GM23248 (cell line): ENCODE measurements around the gene HES4. TPM values are rescaled to one million over a fixed set of nuclear protein-coding genes. Genes with fewer than 3 reads are reported as not detected.

Experiments
- DNase-seq: peaks from one replicate; pipeline ENCODE4 v3.0.0-alpha.2; 2015
- H2AFZ ChIP-seq: fragments of 200-600 bp; sonication (generic); 2 replicates; pipeline ENCODE4 v1.6.1; 2016; ENCODE audit warnings: antibody characterized with exemption
- H3F3A ChIP-seq: fragments of 200-600 bp; sonication (generic); 2 replicates; pipeline ENCODE4 v1.6.1; 2016; ENCODE audit warnings: mild to moderate bottlenecking, antibody characterized with exemption, mixed run types; ENCODE audit not compliant: insufficient read depth
- H3K27ac ChIP-seq: fragments of 200-600 bp; sonication (generic); 2 replicates; pipeline ENCODE4 v1.5.1; 2016; ENCODE audit warnings: mild to moderate bottlenecking
- H3K27me3 ChIP-seq: fragments of 200-600 bp; sonication (generic); replicated peaks from 2 replicates; pipeline ENCODE4 v1.6.1; 2016; ENCODE audit warnings: mild to moderate bottlenecking; ENCODE audit not compliant: insufficient read depth
- H3K36me3 ChIP-seq: fragments of 200-600 bp; sonication (generic); 2 replicates; pipeline ENCODE4 v1.6.1; 2016; ENCODE audit warnings: low read depth, mild to moderate bottlenecking
- H3K4me1 ChIP-seq: fragments of 200-600 bp; sonication (generic); 2 replicates; pipeline ENCODE4 v1.6.1; 2016; ENCODE audit warnings: mild to moderate bottlenecking; ENCODE audit not compliant: insufficient read depth
- H3K4me2 ChIP-seq: fragments of 200-600 bp; sonication (generic); one replicate; pipeline ENCODE4 v1.6.1; 2016; ENCODE audit warnings: mild to moderate bottlenecking; ENCODE audit not compliant: unreplicated experiment
- H3K4me3 ChIP-seq: fragments of 200-600 bp; sonication (generic); 2 replicates; pipeline ENCODE4 v1.5.1; 2016; ENCODE audit warnings: mild to moderate bottlenecking
- H3K79me2 ChIP-seq: fragments of 200-600 bp; sonication (generic); 2 replicates; pipeline ENCODE4 v1.6.1; 2016; ENCODE audit warnings: mild to moderate bottlenecking; ENCODE audit not compliant: insufficient read depth
- H3K9ac ChIP-seq: fragments of 200-600 bp; sonication (generic); 2 replicates; pipeline ENCODE4 v1.6.1; 2016; ENCODE audit warnings: mild to moderate bottlenecking
- H3K9me2 ChIP-seq: fragments of 200-600 bp; sonication (generic); 2 replicates; pipeline ENCODE4 v1.6.1; 2016; ENCODE audit warnings: mixed run types, mild to moderate bottlenecking, moderate library complexity; ENCODE audit not compliant: insufficient read depth
- H3K9me3 ChIP-seq: fragments of 200-600 bp; sonication (generic); one replicate; pipeline ENCODE4 v1.6.1; 2017; ENCODE audit warnings: low read depth
- H4K20me1 ChIP-seq: fragments of 200-600 bp; sonication (generic); 2 replicates; pipeline ENCODE4 v1.6.0; 2016; ENCODE audit not compliant: insufficient read depth
- EZH2 ChIP-seq: fragments of 200-600 bp; sonication (generic); IDR thresholded peaks from 2 replicates; pipeline ENCODE4 v1.6.1; 2018; ENCODE audit warnings: antibody characterized with exemption, mild to moderate bottlenecking; ENCODE audit not compliant: insufficient read depth, poor library complexity, severe bottlenecking
- EZH2phosphoT487 ChIP-seq: fragments of 200-600 bp; sonication (generic); IDR thresholded peaks from 2 replicates; pipeline ENCODE4 v1.6.1; 2018; ENCODE audit warnings: antibody characterized with exemption, moderate library complexity, mild to moderate bottlenecking, low read depth; ENCODE audit not compliant: insufficient read depth
- WGBS, 2 experiments: methylation state at CpG; one replicate each; pipeline ENCODE4 v1.1.6; 2015 to 2017; ENCODE audit warnings: low lambda C conversion rate in 2 of 2, low coverage in 1 of 2; ENCODE audit errors: missing lambda C conversion rate in 2 of 2; 5-methylcytosine and 5-hydroxymethylcytosine counted together
- in situ Hi-C: fragments of 300-500 bp; cut with MboI; formaldehyde crosslinking; loops from 2 replicates; pipeline ENCODE4 v1.15.0; 2020
- polyA plus RNA-seq: library from polyadenylated mRNA; unstranded; fragments of >200 nt; fragmentation: Nextera tagmentation; extraction: Ambion mirVana; gene quantifications from 2 replicates; pipeline ENCODE4 v1.2.1, GENCODE V29; 2016
- total RNA-seq: library from RNA; depleted of rRNA; stranded (reverse); fragments of >200 nt; shearing (Covaris generic); gene quantifications from 2 replicates; pipeline ENCODE4 v1.2.3, GENCODE V29; 2014

HES4 gene
- total and polyA plus RNA-seq, 2 experiments from 2014 or later = 3.1 to 4.1 TPM

GRCh38 chr1:1034439-1034781 lies 34.5 kb upstream of the HES4 start:
- H3K4me2 ChIP-seq = no peak overlapping the region
- no peaks in the 10 kb centered on the region for H4K20me1 ChIP-seq
- no peak overlapping the region for H3K4me3 ChIP-seq
- WGBS, 2 experiments = 19% methylated on average over 23 to 29 of the region's 30 CpGs
- no peaks in the 10 kb centered on the region for H3K36me3 ChIP-seq
- H3K9me2 ChIP-seq = no peaks in the 10 kb centered on the region
- no peaks in the 10 kb centered on the region for H3K79me2 ChIP-seq
- TF ChIP-seq EZH2phosphoT487 = no peak
- TF ChIP-seq EZH2 = no peak
- no peaks in the 10 kb centered on the region for H3K4me1 ChIP-seq
- no peak overlapping the region for H2AFZ ChIP-seq
- DNase-seq = peak; percentile 39
- H3F3A ChIP-seq = no peaks in the 10 kb centered on the region
- H3K9me3 ChIP-seq = no peaks in the 10 kb centered on the region
- no peak overlapping the region for H3K27ac ChIP-seq
- H3K27me3 ChIP-seq = peaks cover 8% of the 10 kb centered on the region
- no peak overlapping the region for H3K9ac ChIP-seq
- in situ Hi-C loops = no loop called here

- no peaks in the 10 kb centered on the region for H3K9me2 ChIP-seq
- H3K27ac ChIP-seq = no peak overlapping the region
- H3F3A ChIP-seq = no peaks in the 10 kb centered on the region
- TF ChIP-seq EZH2 = peak; percentile 79
- 0 out of 2 replicates have a peak, but pooled peaks have one; percentile 68 for TF ChIP-seq EZH2phosphoT487
- no peaks in the 10 kb centered on the region for H3K9me3 ChIP-seq
- DNase-seq = no peak
- H3K27me3 ChIP-seq = peaks cover 8% of the 10 kb centered on the region
- no peaks in the 10 kb centered on the region for H3K79me2 ChIP-seq
- H3K36me3 ChIP-seq = no peaks in the 10 kb centered on the region
- H2AFZ ChIP-seq = no peak overlapping the region
- 0 out of 2 replicates have a peak overlapping the region, but pooled peaks have one; percentile 29 for H3K4me3 ChIP-seq
- no peaks in the 10 kb centered on the region for H3K4me1 ChIP-seq
- 1 to 2% methylated on average over 18 to 70 of the region's 71 CpGs for WGBS, 2 experiments
- H3K9ac ChIP-seq = no peak overlapping the region
- H4K20me1 ChIP-seq = no peaks in the 10 kb centered on the region
- in situ Hi-C loops = no loop called here
- H3K4me2 ChIP-seq = no peak overlapping the region
These were observed 34.0 kb upstream of the HES4 start for GRCh38 chr1:1033731-1034438.

GRCh38 chr1:1033009-1033587 lies 33.2 kb upstream of the HES4 start:
- Histone ChIP-seq H3K79me2 (no peaks in the 10 kb centered on the region), H3K36me3 (no peaks in the 10 kb centered on the region), H4K20me1 (no peaks in the 10 kb centered on the region), H3K27me3 (peaks cover 8% of the 10 kb centered on the region), H3K9ac (peak overlapping the region; percentile 33; the same call in 1 of the 2 replicates), H3K9me3 (no peaks in the 10 kb centered on the region), H2AFZ (no peak overlapping the region), H3F3A (no peaks in the 10 kb centered on the region), H3K4me3 (peak overlapping the region; percentile 64), H3K4me2 (peak overlapping the region; percentile 71), H3K4me1 (no peaks in the 10 kb centered on the region), H3K27ac (no peak overlapping the region), H3K9me2 (no peaks in the 10 kb centered on the region)
- 0 to 2% methylated on average over 15 to 67 of the region's 73 CpGs for WGBS, 2 experiments
- TF ChIP-seq EZH2 = peak; percentile 70
- no peak for TF ChIP-seq EZH2phosphoT487
- in situ Hi-C loops = no loop called here
- peak; percentile 82 for DNase-seq

- Histone ChIP-seq H3K4me3 (no peak overlapping the region; the same call in 1 of the 2 replicates), H3F3A (no peaks in the 10 kb centered on the region), H3K79me2 (no peaks in the 10 kb centered on the region), H3K27ac (no peak overlapping the region), H4K20me1 (no peaks in the 10 kb centered on the region), H2AFZ (no peak overlapping the region), H3K9me2 (no peaks in the 10 kb centered on the region), H3K4me1 (no peaks in the 10 kb centered on the region), H3K9me3 (no peaks in the 10 kb centered on the region), H3K9ac (no peak overlapping the region), H3K27me3 (peaks cover 8% of the 10 kb centered on the region), H3K36me3 (no peaks in the 10 kb centered on the region), H3K4me2 (no peak overlapping the region)
- TF ChIP-seq EZH2 (no peak), EZH2phosphoT487 (no peak)
- WGBS, 2 experiments = 19% methylated on average over 16 of the region's 16 CpGs
- no peak for DNase-seq
- in situ Hi-C loops = no loop called here
These were observed 32.5 kb upstream of the HES4 start for GRCh38 chr1:1032424-1032823.
